HepG2 (cell line): Measurements from ENCODE around the gene FKBP5. TPM values are rescaled to one million over a fixed set of nuclear protein-coding genes. Genes with fewer than 3 reads are reported as not detected.

Source experiments
- ASH2L ChIP-seq: fragments of 300-600, 200-600 bp; sonication (generic); IDR thresholded peaks from 2 replicates; pipeline ENCODE4 v1.7.0; 2017; ENCODE audit warnings: low read depth, mild to moderate bottlenecking, moderate library complexity, mixed read lengths, low read length; ENCODE audit not compliant: insufficient read length
- GATAD2A ChIP-seq: IDR thresholded peaks from 2 replicates; pipeline ENCODE4 v1.6.1; 2016
- HCFC1 ChIP-seq: fragments of 150-350 bp; IDR thresholded peaks from 2 replicates; pipeline ENCODE4 v1.6.1; 2014; ENCODE audit warnings: low read depth, low read length
- MAFK ChIP-seq, 2 experiments: IDR thresholded peaks in 1 of 2; conservative IDR thresholded peaks in 1 of 2; 2 replicates each; pipeline ENCODE4 v1.6.1; 2011; ENCODE audit warnings: improper control_type of control experiment in 2 of 2, low read length in 2 of 2
- MTA1 ChIP-seq: sonication (generic); formaldehyde crosslinking; IDR thresholded peaks from 2 replicates; pipeline ENCODE4 v1.4.0; 2020; ENCODE audit warnings: missing genetic modification reagents, mild to moderate bottlenecking, borderline replicate concordance
- PAX8 ChIP-seq: sonication (generic); formaldehyde crosslinking; IDR thresholded peaks from 2 replicates; pipeline ENCODE4 v1.8.0; 2022; ENCODE audit warnings: mild to moderate bottlenecking, missing genetic modification reagents, borderline replicate concordance
- PHF21A ChIP-seq: sonication (generic); formaldehyde crosslinking; IDR thresholded peaks from 2 replicates; pipeline ENCODE4 v1.5.0; 2020; ENCODE audit warnings: mild to moderate bottlenecking, missing genetic modification reagents
- SALL1 ChIP-seq: sonication (generic); formaldehyde crosslinking; IDR thresholded peaks from 2 replicates; pipeline ENCODE4 v1.8.0; 2022; ENCODE audit warnings: mild to moderate bottlenecking, missing genetic modification reagents
- SMAD1 ChIP-seq: sonication (generic); formaldehyde crosslinking; IDR thresholded peaks from 2 replicates; pipeline ENCODE4 v1.4.0; 2020; ENCODE audit warnings: missing genetic modification reagents, low read depth, mild to moderate bottlenecking, borderline replicate concordance
- SOX13 ChIP-seq, 3 experiments: fragments of 450-650 bp in 1 of 3; sonication (generic) in 1 of 3; formaldehyde crosslinking in 1 of 3; IDR thresholded peaks in 2 of 3; conservative IDR thresholded peaks in 1 of 3; 2 replicates each; pipeline versions ENCODE4 v1.5.0 to v1.6.1; 2016 to 2020; ENCODE audit warnings: antibody characterized with exemption in 1 of 3, mild to moderate bottlenecking in 1 of 3, missing compliant biosample characterization in 1 of 3, missing genetic modification reagents in 1 of 3, moderate library complexity in 1 of 3
- XBP1 ChIP-seq: sonication (generic); formaldehyde crosslinking; IDR thresholded peaks from 2 replicates; pipeline ENCODE4 v1.5.0; 2020; ENCODE audit warnings: missing genetic modification reagents
- ZBTB43 ChIP-seq: sonication (generic); formaldehyde crosslinking; conservative IDR thresholded peaks from 2 replicates; pipeline ENCODE4 v1.4.0; 2020; ENCODE audit warnings: missing genetic modification reagents
- ZFP91 ChIP-seq: sonication (generic); formaldehyde crosslinking; IDR thresholded peaks from 2 replicates; pipeline ENCODE4 v1.9.0; 2022; ENCODE audit warnings: missing genetic modification reagents, mild to moderate bottlenecking, borderline replicate concordance
- ZMYM4 ChIP-seq: sonication (generic); formaldehyde crosslinking; IDR thresholded peaks from 2 replicates; pipeline ENCODE4 v1.8.1; 2023; ENCODE audit warnings: mild to moderate bottlenecking, missing genetic modification reagents
- ZNF12 ChIP-seq: sonication (generic); formaldehyde crosslinking; IDR thresholded peaks from 2 replicates; pipeline ENCODE4 v1.5.0; 2020; ENCODE audit warnings: missing genetic modification reagents
- ZNF337 ChIP-seq: sonication (generic); formaldehyde crosslinking; IDR thresholded peaks from 2 replicates; pipeline ENCODE4 v1.5.1; 2020; ENCODE audit warnings: missing genetic modification reagents, low read depth, mild to moderate bottlenecking, borderline replicate concordance
- ZNF546 ChIP-seq: sonication (generic); formaldehyde crosslinking; conservative IDR thresholded peaks from 2 replicates; pipeline ENCODE4 v1.8.1; 2023; ENCODE audit warnings: mild to moderate bottlenecking, missing genetic modification reagents
- ZNF713 ChIP-seq: sonication (generic); formaldehyde crosslinking; IDR thresholded peaks from 2 replicates; pipeline ENCODE4 v1.4.0; 2020; ENCODE audit warnings: mild to moderate bottlenecking, missing genetic modification reagents
- ZNF737 ChIP-seq: sonication (generic); formaldehyde crosslinking; IDR thresholded peaks from 2 replicates; pipeline ENCODE4 v1.5.0; 2020; ENCODE audit warnings: missing genetic modification reagents, mild to moderate bottlenecking, borderline replicate concordance
- ZNF770 ChIP-seq: sonication (generic); formaldehyde crosslinking; IDR thresholded peaks from 2 replicates; pipeline ENCODE4 v1.5.0; 2020; ENCODE audit warnings: mild to moderate bottlenecking, missing genetic modification reagents
- ZNF891 ChIP-seq: sonication (generic); formaldehyde crosslinking; IDR thresholded peaks from 2 replicates; pipeline ENCODE4 v1.5.0; 2020; ENCODE audit warnings: mild to moderate bottlenecking, missing genetic modification reagents
- polyA plus RNA-seq, 8 experiments: library from polyadenylated mRNA; depleted of rRNA in 3 of 8; stranded (reverse) in 7 of 8; unstranded in 1 of 8; fragments of >200 nt; fragmentation: Illumina TruSeq in 4 of 8; extraction: Trizol in 4 of 8; gene quantifications; 2 replicates each; pipeline versions ENCODE4 v1.2.1 to v1.2.3, GENCODE V29; 2011 to 2016; ENCODE audit warnings: low read depth in 4 of 8, missing spikeins in 1 of 8, mixed read lengths in 1 of 8; ENCODE audit not compliant: insufficient read depth in 1 of 8
- total RNA-seq, 5 experiments: library from RNA; depleted of rRNA; stranded (reverse); fragments of >200 nt; fragmentation: Illumina TruSeq; extraction: Trizol; gene quantifications; 2 replicates each; pipeline ENCODE4 v1.2.3, GENCODE V29; 2016; ENCODE audit warnings: low read depth in 1 of 5

The FKBP5 gene
- total and polyA plus RNA-seq, 2 of the 13 experiments (the other 11 are each of a cell fraction or from before 2014, with no cell fraction given), result 8.0 to 17.4 TPM

GRCh38 chr6:35603326-35604202, 85.2 kb downstream of the FKBP5 start (continued):
- TF ChIP-seq ZNF770 (peak; percentile 92), MTA1 (no peak; the same call in none of the 2 replicates), GATAD2A (peak; percentile 66), ZNF12 (CRISPR knock-in tag) (no peak), PHF21A (CRISPR knock-in tag) (0 out of 2 replicates have a peak, but pooled peaks have one; percentile 42), ZMYM4 (peak; percentile 40; the same call in 1 of the 2 replicates), ZFP91 (CRISPR knock-in tag) (0 out of 2 replicates have a peak, but pooled peaks have one; percentile 20), ZBTB43 (CRISPR knock-in tag) (no peak), ZNF546 (CRISPR knock-in tag) (no peak), PAX8 (CRISPR knock-in tag) (no peak), SMAD1 (0 out of 2 replicates have a peak, but pooled peaks have one; percentile 50), ZNF737 (CRISPR knock-in tag) (0 out of 2 replicates have a peak, but pooled peaks have one; percentile 79), SOX13 (IDR thresholded peaks at IDR 0.05) (no peak), SOX13 (CRISPR knock-in tag; conservative IDR thresholded peaks at IDR 0.05 in 1 of 2, IDR thresholded peaks at IDR 0.05 in 1 of 2) (peak in 1 of 2 experiments; percentile 69; a peak in 1 of 4 replicates), ZNF337 (no peak), ZNF713 (CRISPR knock-in tag) (0 out of 2 replicates have a peak, but pooled peaks have one; percentile 95), ZNF891 (CRISPR knock-in tag) (0 out of 2 replicates have a peak, but pooled peaks have one; percentile 31), XBP1 (no peak), SALL1 (CRISPR knock-in tag) (peak; percentile 60), MAFK (conservative IDR thresholded peaks at IDR 0.05 in 1 of 2, IDR thresholded peaks at IDR 0.05 in 1 of 2; ENCODE audit: low read length in 2 of 2) (0 out of 4 replicates have a peak, but pooled peaks of 1 of the 2 experiments have one; percentile 8), ASH2L (peak; percentile 27), HCFC1 (no peak)
